Peyer's patch (tissue), 4 donors: ENCODE measurements around the gene ARHGAP20. TPM values are rescaled to one million over a fixed set of nuclear protein-coding genes. Genes with fewer than 3 reads are reported as not detected.

Experiments
- DNase-seq, 3 donors: peaks; one replicate each; pipeline ENCODE4 v3.0.0-alpha.2; 2017 to 2019
- H3K27ac ChIP-seq, 4 donors: fragments of 200-600 bp; sonication (generic); one replicate each; pipeline ENCODE4 v1.5.1; 2016 to 2019
- H3K27me3 ChIP-seq, 2 donors: fragments of 200-600 bp; sonication (generic); one replicate each; pipeline ENCODE4 v1.5.1; 2019
- H3K36me3 ChIP-seq, 3 donors: fragments of 200-600 bp; sonication (generic); one replicate each; pipeline ENCODE4 v1.5.1; 2016 to 2019
- H3K4me1 ChIP-seq, 4 donors: fragments of 200-600 bp; sonication (generic); one replicate each; pipeline ENCODE4 v1.5.1; 2016 to 2019
- H3K4me3 ChIP-seq, 4 donors: fragments of 200-600 bp; sonication (generic); 1 replicate in 3 of 4; 2 replicates in 1 of 4; pipeline ENCODE4 v1.5.1; 2016 to 2019; ENCODE audit warnings: mild to moderate bottlenecking in 1 of 4
- H3K9me3 ChIP-seq, 4 donors: fragments of 200-600 bp; sonication (generic); one replicate each; pipeline ENCODE4 v1.5.1; 2016 to 2019; ENCODE audit warnings: mild to moderate bottlenecking in 1 of 4
- POLR2A ChIP-seq, 2 donors: fragments of 450-650 bp; IDR thresholded peaks; one replicate each; pipeline ENCODE4 v1.5.1; 2017; ENCODE audit warnings: antibody characterized with exemption in 2 of 2, mild to moderate bottlenecking in 2 of 2, moderate library complexity in 2 of 2
- total RNA-seq, 4 donors: library from RNA; depleted of rRNA; stranded (reverse); fragments of >200 nt; gene quantifications; one replicate each; pipeline ENCODE4 v1.1.0, GENCODE V29; 2016
- TF ChIP-seq, protein P1 (sequence below), 6 experiments: fragments of 450-650 bp in 4 of 6; fragments of 200-600 bp in 2 of 6; sonication (generic) in 1 of 6; IDR thresholded peaks; one replicate each; pipeline ENCODE4 v1.5.1; 2017 to 2019; ENCODE audit warnings: antibody characterized with exemption in 6 of 6, mild to moderate bottlenecking in 3 of 6, moderate library complexity in 1 of 6

The ARHGAP20 gene
- total RNA-seq, 4 donors from 2014 or later: 1.8 to 9.9 (median 2.3) TPM

DNA sequence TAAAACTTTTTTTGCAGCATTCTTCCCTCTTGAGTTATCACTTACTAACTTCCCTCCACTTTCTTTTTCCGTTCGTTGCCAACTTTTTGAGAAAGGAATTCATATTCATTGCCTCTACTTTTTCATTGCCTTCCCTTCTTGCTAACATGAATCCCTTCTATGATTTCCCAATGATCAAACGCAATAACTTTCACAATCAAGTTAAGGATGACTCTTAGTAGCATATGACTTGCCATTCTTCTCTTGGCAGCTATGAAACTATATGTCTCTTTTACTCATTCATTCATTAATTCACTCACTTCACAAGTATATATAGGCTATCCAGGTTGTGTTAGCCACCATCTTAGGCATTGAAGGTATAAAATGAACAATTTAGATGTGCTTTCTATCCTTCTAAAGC is 16.6 kb upstream of the ARHGAP20 start:
- H3K4me3 ChIP-seq: no peak overlapping the region
- no peaks in the 10 kb centered on the region for H3K36me3 ChIP-seq
- H3K27ac ChIP-seq: no peak overlapping the region
- no peak for TF ChIP-seq POLR2A (IDR thresholded peaks at IDR 0.05)
- TF ChIP-seq, protein P1, sequence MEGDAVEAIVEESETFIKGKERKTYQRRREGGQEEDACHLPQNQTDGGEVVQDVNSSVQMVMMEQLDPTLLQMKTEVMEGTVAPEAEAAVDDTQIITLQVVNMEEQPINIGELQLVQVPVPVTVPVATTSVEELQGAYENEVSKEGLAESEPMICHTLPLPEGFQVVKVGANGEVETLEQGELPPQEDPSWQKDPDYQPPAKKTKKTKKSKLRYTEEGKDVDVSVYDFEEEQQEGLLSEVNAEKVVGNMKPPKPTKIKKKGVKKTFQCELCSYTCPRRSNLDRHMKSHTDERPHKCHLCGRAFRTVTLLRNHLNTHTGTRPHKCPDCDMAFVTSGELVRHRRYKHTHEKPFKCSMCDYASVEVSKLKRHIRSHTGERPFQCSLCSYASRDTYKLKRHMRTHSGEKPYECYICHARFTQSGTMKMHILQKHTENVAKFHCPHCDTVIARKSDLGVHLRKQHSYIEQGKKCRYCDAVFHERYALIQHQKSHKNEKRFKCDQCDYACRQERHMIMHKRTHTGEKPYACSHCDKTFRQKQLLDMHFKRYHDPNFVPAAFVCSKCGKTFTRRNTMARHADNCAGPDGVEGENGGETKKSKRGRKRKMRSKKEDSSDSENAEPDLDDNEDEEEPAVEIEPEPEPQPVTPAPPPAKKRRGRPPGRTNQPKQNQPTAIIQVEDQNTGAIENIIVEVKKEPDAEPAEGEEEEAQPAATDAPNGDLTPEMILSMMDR (IDR thresholded peaks at IDR 0.05): no peak
- H3K4me1 ChIP-seq: no peaks in the 10 kb centered on the region
- no peaks in the 10 kb centered on the region for H3K27me3 ChIP-seq
- no peaks in the 10 kb centered on the region for H3K9me3 ChIP-seq
- no peak for DNase-seq

DNA sequence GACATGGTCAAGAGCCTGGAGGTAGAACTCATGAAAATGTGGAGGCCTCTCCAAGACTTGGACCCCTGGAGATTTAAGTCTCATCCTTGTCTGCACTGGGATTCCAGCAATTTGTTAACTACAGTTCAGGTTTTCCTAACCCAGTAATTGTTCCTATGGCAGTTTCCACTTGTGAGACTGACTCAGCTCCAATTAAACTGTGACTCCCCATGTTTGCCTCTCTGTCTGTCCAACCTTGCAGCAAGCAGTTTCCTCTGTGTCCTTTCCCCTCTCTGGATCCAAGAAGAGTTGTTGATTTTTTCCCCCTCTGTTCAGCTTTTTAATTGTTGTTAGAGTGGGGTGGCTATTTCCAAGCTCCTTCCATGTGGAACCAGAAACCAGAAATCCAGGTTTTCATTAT is 16.2 kb upstream of the ARHGAP20 start:
- no peaks in the 10 kb centered on the region for H3K36me3 ChIP-seq
- H3K27ac ChIP-seq: no peak overlapping the region
- H3K27me3 ChIP-seq: no peaks in the 10 kb centered on the region
- no peak for DNase-seq
- no peak for TF ChIP-seq POLR2A (IDR thresholded peaks at IDR 0.05)
- TF ChIP-seq, protein P1 (IDR thresholded peaks at IDR 0.05): no peak
- no peaks in the 10 kb centered on the region for H3K9me3 ChIP-seq
- no peak overlapping the region for H3K4me3 ChIP-seq
- no peaks in the 10 kb centered on the region for H3K4me1 ChIP-seq

DNA sequence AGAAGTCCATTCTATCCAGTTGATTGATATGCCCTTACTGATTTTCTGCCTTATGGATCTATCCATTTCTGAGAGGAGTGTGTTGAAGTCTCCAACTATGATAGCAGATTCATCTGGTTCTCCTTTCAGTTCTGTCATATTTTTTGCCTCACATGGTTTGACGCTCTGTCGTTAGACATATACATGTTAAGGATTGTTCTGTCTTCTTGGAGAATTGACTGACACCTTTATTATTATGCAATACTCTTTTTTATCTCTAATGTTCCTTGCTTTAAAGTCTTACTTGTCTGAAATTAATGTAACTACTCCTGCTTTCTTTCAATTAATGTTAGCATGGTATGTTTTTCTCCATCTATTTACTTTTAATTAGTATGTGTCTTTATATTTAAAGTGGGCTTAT is 12.1 kb upstream of the ARHGAP20 start:
- no peak overlapping the region for H3K4me3 ChIP-seq
- DNase-seq: no peak
- H3K4me1 ChIP-seq: no peaks in the 10 kb centered on the region
- no peaks in the 10 kb centered on the region for H3K27me3 ChIP-seq
- H3K27ac ChIP-seq: no peak overlapping the region
- no peak for TF ChIP-seq POLR2A (IDR thresholded peaks at IDR 0.05)
- TF ChIP-seq, protein P1 (IDR thresholded peaks at IDR 0.05): no peak
- H3K36me3 ChIP-seq: no peaks in the 10 kb centered on the region
- no peaks in the 10 kb centered on the region for H3K9me3 ChIP-seq

DNA sequence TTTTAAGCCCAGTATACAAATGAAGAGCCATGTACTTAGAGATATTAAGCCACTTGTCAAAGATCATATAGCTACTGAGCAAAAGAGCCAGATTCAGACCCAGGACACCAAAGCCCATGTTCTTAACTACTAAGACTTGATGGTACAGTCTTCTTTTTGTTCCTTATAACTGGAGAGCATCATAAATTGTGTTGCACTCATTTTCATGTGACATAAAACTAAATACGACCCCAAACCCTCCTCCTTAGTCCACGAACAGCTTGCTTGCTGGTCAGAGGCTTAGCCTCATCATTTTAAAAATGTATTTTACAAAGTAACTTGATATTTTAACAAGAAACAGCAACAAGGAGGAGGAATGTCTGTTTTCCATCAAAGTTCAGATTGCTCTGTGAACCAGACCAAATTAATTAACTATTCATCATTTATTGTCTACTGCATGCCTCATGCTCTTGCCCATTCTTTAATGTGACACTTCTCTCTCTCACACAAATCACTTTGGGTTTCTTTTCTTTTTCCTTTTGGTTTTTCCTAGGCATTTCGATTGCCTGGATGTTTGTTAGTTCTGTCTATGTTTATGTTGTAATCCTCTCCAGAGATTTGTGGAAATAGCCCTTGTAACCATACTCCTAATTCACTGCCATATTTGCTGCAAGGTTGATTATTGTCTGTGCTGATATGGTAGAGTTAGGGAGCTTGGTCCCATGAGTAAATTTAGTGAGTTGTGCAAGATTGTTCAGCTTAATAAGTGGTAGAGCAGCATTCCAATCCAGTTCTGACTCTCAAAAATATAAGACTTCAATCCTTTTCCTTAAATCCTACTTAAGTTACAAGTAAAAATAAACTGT is 8.4 kb upstream of the ARHGAP20 start:
- H3K4me1 ChIP-seq: no peaks in the 10 kb centered on the region
- H3K4me3 ChIP-seq: no peak overlapping the region
- no peak for TF ChIP-seq POLR2A (IDR thresholded peaks at IDR 0.05)
- TF ChIP-seq, protein P1 (IDR thresholded peaks at IDR 0.05): no peak
- H3K36me3 ChIP-seq: no peaks in the 10 kb centered on the region
- DNase-seq: no peak
- H3K27me3 ChIP-seq: no peaks in the 10 kb centered on the region
- H3K9me3 ChIP-seq: no peaks in the 10 kb centered on the region
- H3K27ac ChIP-seq: no peak overlapping the region

DNA sequence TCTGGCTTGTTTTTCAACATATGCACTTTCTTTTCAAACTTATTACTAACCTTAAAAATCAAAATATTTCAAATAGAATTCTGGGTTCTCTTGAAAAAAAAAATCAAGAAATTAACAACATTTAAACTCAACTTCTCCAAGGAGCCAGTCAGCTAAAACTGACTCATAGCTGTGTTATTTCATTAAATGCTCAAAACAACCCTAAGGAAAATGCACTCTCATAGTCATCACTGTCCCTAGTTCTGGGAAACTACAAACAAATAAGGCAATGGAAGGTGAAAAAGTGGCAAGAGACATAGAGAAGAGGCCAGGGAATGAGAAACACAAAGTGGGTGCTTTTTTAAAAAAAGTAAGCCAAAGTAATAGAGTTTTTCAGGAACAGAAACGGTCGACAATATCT is 4.1 kb upstream of the ARHGAP20 start:
- H3K9me3 ChIP-seq: no peaks in the 10 kb centered on the region
- H3K36me3 ChIP-seq: no peaks in the 10 kb centered on the region
- peaks cover 0 to 7% of the 10 kb centered on the region in 2 donors for H3K27me3 ChIP-seq
- H3K4me1 ChIP-seq: peaks cover 0 to 11% (median 0%) of the 10 kb centered on the region in 4 donors
- TF ChIP-seq POLR2A (IDR thresholded peaks at IDR 0.05): no peak
- TF ChIP-seq, protein P1 (IDR thresholded peaks at IDR 0.05): no peak
- H3K27ac ChIP-seq: no peak overlapping the region
- no peak for DNase-seq
- H3K4me3 ChIP-seq: no peak overlapping the region
